GM12872 (cell line): ENCODE results near the gene FBXL16.

ENCODE experiments used
- TF ChIP-seq, protein P1 (sequence below): IDR thresholded peaks from 3 replicates; pipeline ENCODE4 v1.5.1; 2011; ENCODE audit warnings: low read depth, mild to moderate bottlenecking, low read length, moderate library complexity; ENCODE audit not compliant: insufficient read depth

The FBXL16 gene

GRCh38 chr16:694187-694862 lies 11.3 kb downstream of the FBXL16 start:
- TF ChIP-seq, protein P1, sequence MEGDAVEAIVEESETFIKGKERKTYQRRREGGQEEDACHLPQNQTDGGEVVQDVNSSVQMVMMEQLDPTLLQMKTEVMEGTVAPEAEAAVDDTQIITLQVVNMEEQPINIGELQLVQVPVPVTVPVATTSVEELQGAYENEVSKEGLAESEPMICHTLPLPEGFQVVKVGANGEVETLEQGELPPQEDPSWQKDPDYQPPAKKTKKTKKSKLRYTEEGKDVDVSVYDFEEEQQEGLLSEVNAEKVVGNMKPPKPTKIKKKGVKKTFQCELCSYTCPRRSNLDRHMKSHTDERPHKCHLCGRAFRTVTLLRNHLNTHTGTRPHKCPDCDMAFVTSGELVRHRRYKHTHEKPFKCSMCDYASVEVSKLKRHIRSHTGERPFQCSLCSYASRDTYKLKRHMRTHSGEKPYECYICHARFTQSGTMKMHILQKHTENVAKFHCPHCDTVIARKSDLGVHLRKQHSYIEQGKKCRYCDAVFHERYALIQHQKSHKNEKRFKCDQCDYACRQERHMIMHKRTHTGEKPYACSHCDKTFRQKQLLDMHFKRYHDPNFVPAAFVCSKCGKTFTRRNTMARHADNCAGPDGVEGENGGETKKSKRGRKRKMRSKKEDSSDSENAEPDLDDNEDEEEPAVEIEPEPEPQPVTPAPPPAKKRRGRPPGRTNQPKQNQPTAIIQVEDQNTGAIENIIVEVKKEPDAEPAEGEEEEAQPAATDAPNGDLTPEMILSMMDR, result no peak

DNA sequence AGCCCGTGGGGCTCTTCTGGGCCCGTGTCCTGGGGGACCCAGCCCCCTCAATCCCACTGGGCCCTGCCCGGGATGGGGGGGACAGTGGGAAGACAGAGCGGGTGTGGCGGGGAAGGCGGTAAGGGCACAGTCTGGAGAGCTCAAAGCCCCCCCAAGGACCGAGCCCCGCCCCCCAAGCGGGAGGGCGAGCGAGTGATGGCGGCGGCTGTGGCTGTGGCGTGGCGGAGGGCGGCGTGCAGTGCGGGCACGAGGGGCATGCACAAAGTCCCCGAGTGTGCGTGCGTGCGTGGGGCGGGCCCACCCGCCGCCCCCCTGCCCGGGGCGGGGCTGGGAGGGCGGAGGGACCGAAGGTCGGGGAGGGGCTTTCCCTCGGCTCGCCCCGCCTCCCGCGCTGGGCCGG lies 11.8 kb downstream of the FBXL16 start:
- TF ChIP-seq, protein P1, result no peak

DNA sequence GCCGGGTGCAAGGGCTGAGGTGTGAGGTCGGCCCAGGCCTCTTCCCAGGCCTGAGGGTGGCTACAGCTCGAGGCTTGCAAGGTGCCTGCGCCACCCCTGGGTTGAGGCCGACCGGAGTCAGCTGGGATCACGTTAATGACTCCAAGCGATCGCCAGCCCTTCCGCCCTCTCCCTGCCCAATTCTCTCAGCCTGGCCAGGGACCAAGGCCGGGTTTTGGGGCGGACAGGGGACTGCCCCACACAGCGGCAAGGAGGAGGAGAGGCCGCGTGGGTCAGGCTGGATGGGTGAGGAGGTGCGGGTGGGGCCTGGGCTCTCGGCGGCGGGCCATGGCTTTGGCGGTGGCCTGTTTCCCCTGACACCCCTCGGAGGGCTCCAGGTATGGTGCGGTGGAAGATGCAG lies 12.2 kb downstream of the FBXL16 start:
- TF ChIP-seq, protein P1, result no peak

- TF ChIP-seq, protein P1, result no peak
These were observed 13.1 kb downstream of the FBXL16 start for GRCh38 chr16:692356-693108.

- TF ChIP-seq, protein P1, result no peak
These were observed 16.3 kb downstream of the FBXL16 start for GRCh38 chr16:689175-689897.

- TF ChIP-seq, protein P1, result no peak
These were observed 18.1 kb downstream of the FBXL16 start for GRCh38 chr16:687499-687898.
